HG02943 (cell line): Measurements from ENCODE around the gene GRIK3.
"Not testable (repeated sequence)": the region's sequence is repeated elsewhere in the genome, so short reads cannot be mapped to it uniquely, and the experiment has no call there.

Source experiments
- ATAC-seq: cut with Tn5 transposase; IDR thresholded peaks from one replicate; pipeline ENCODE4 v1.9.1; 2021; ENCODE audit warnings: mild to moderate bottlenecking, low read depth, moderate library complexity; ENCODE audit not compliant: unreplicated experiment

The GRIK3 gene

DNA sequence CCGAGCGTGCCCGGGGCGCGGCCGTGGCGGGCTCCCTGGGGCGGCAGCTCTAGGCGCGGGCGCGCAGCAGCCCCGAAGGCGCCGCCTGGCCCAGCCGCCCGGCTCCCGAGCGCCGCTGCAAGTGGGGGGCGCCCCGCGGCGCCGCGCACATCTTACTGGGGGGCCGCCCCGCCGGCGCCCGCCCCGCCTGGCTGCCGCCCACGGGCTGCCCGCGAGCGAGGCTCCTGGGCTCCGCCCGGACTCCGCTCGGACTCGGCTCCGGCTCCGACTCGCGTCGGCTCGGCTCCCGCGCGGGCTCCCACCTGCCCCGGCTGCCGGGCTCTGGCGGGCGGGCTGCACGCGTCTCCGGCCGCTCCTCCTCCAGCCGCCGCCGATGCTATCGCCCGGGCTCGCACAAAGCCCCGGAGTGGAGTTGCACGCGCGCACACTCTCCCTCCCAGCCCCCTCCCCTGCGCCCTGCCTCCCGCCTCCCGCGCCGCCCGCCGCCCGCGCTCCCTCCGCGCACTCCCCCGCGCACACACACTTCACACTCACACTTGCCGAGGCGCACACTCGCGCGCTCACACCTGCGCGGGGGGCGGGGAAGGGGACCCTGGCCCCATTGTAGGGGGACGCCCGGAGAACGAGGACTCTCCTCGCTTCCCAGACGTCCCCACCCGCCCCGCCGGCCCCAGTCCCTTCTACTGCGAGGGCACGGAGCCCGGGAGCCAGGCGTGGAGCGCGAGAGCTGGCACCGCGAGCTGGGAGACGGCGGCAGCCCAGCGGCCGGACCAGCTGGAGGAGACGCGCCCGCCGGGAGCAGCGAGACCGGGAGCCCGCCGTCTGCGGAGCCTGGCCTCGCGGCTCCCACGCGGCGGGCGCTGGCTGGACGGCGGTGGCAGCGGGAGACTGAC is at the start of gene GRIK3:
Gene GRIK3, minus strand, starts transcription at position 395 of the 893 bp plus-strand sequence. CDS start 407 bp downstream, outside the sequence.
- no peak for ATAC-seq

DNA sequence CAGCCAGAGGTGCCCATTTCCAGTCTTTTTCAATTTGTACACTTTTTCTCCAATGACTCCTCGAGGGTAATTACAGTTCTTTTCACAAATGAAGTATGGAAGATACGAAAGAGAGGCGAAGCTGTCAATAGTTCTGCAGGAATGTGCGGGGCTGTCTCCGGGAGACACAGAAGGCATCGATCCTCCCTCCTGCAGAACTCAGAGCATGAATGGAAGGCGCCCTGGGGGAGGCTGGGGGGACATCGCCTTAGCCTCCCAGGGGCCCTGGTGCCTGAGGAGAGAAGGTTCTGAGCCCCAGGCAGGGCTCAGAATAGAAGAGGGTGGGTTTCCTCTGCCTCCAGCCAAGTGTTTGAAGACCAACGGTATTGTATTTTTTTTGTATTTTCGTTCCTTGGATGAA is 49.7 kb upstream of the GRIK3 start:
- no peak for ATAC-seq

DNA sequence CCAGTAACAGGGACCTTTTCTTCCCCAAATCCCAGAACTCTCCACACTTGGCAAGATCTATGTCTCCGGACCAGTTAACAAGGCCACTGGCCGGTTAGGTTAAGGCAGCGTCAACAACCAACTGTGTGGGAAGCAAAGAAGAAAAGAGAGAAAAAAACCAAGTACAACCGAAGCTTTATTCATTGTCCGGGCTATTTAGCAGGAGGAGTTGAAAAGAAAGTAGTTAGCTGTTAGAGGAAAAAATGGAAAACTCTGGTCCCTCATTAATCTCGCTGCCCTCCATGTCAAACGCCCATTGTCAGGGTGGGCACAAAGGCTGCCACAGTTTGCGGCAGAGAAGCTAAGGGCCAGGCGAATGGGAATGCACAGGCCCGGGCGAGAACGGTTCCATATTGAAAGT is 49.3 kb upstream of the GRIK3 start:
- no peak for ATAC-seq

DNA sequence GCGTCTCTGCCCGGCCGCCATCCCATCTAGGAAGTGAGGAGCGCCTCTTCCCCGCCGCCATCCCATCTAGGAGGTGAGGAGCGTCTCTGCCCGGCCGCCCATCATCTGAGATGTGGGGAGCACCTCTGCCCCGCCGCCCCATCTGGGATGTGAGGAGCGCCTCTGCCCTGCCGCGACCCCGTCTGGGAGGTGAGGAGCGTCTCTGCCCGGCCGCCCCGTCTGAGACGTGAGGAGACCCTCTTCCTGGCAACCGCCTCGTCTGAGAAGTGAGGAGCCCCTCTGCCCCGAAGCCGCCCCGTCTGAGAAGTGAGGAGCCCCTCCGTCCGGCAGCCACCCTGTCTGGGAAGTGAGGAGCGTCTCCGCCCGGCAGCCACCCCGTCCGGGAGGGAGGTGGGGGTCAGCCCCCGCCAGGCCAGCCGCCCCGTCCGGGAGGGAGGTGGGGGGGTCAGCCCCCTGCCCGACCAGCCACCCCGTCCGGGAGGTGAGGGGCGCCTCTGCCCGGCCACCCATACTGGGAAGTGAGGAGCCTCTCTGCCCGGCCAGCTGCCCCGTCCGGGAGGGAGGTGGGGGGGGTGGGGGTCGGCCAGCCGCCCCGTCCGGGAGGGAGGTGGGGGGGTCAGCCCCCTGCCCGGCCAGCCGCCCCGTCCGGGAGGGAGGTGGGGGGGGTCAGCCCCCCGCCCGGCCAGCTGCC is 46.1 kb upstream of the GRIK3 start:
- not testable (repeated sequence) for ATAC-seq

DNA sequence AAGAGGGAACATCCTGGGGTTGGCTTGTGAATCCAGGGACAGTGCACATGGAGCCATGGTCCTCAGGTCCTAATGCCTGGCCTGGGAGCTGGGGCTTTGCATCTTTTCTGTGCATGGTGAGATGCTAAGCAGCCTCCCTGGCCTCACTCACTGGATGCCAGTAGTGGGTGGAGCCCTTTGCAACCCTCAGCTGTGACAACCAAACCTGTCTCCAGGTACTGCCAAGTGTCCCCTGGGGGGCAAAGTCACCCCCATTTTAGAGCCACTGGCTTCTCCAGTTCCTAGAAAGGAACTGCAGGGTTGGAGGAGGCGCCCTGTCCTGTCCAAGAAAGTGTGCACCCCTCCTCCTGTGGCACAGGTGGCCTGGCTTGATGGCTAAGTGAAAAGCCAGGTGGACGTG is 44.6 kb upstream of the GRIK3 start:
- ATAC-seq: no peak

DNA sequence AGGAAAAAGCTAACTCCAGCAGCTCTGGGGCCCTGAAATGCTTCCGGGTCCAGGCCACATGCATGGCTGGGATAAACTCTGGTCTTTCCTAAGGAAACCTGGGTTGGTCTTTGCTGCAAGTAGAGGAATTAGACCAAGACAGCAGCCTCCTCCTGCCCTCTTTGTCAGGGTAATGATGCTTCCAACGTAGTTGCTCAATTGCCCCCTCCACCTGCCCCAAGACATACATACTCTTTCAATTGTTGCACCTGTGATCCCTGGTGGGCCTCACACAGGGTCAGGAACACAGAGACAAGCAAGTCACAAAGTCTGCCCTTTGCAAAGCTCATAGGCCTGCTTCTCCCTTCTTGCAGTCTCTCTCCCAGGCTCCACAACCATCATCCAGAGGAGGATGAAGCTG is 41.9 kb upstream of the GRIK3 start:
- ATAC-seq: no peak

DNA sequence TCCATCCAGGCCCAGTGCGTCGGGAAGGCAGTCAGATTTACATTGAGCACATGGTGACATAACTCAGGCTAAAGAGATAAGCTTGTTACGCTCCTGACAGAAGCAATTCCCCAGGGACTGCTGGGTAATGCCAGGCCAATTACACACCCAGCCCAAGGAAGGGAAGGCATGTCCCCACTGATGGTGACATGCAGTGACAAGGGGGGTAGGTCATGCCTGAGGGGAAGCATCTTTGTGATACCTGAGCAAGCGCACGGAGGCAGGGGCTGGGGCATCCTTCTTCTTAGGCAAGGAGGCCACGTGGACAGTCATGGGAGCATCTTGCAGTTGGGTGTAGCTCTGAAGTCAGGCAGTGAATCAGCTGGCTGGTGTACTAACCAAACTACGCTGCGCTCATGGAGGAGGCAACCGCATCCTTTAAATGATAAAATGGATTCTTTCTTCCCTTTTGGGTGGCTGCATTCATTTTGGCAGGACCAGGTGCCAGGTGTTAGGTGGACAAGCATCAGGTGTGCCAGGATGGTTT is 39.6 kb upstream of the GRIK3 start:
- ATAC-seq: no peak

DNA sequence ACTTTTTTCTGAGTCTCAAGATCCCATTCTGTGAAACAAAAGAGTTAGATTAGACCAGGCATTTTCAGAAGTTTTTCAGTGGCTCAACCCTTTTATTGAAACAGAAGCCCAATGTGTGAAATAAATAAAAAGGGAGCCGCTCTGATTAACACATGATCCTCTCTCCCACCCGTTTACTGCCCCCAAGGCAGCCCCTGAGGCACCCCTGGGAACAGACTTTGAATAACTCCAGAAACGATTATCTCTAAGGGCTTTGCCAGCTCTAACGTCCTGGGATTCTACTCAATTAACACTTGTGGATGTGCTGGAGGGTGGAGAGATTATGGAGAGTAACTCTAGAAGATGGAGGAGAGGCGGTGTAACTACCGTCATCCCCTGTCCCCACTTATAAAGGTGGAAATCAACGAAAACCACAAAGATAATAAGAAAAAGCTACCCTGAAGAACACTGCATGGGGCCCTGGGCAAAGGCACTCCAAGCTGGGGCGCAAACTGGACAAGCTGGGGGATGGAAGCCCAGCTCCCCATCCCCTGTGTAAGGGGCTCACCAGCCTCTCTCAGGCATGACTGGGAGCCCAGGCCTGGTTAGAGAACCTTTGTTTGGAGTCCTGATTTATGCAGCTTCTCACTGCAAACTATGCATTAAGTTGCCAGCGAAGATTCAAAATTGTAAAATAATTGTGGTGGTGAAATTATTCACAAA is 39.0 kb upstream of the GRIK3 start:
- no peak for ATAC-seq

DNA sequence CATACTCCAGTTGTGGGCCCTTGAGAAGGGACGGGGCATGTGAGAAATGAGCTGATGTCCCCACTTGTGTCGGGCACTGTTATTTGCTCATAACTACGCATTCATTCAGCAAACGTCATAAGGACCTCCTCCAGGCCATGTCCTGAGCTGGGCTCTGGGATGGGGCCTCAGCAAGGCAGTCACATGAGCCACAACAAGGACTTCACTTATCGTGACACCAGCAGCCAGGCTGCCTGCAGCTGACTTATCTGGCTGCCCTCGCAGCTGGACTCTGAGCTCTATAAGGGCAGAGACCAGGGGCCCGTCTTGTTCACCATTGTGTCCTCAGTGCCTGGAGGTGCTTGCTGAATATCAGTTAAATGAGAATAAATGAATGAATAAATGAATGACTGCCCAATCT is 37.5 kb upstream of the GRIK3 start:
- ATAC-seq: no peak

DNA sequence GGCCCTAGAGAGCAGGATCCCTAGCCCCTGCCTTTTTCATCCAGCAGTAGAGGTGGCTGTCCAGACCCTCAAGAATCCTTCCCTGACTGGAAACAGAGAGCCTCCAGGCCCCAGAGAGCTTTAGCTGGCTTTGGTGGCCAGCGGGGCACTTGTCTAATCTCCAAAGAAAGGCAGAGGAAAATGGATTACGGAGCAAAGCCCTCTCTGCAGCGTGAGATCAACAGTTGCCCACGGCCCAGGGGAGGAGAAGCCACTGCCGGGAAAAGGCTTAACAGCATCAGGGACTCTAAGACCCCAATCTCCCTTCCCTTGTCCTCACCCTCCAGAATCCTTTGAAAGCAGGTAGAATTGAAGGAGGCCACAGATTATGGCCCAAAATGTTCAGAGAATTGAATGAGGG is 35.8 kb upstream of the GRIK3 start:
- no peak for ATAC-seq

DNA sequence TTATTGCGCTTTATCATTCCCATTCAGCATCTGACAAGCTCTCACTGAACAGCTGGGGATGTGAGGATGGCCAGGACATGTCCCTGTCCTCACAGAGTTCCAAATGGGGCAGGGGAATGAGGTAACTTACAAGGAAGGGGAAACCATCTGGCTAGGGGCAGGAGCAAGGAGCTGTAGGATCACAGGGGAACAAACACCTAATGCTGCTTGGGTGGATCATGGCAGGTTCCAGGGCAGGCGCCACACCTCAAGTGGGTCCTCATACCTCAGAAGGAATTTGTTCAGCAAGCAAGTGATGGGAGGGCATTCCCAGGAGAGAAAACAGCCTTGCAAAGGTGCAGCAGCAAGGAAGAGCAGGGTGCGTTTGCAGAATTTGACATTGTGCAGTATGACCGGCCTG is 35.1 kb upstream of the GRIK3 start:
- no peak for ATAC-seq

DNA sequence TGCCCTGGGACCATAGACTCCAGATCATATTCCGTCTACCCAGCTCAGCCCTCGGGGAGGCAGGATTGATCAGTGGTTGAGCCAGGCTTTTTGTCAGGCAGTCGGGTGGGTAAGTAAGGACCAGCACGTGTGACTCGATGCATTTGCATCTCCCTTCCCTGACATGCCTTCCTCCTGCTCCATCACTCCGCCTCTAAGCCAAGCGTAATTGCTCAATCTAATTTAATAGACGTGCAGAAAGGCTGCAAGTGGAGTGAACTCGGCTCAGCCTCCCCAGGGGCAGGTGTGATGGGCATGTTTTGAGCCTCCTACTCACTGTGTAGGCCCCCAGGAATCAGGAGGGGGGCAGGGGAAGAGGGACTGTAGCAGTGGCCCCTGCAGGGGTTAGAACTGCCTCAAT is 34.6 kb upstream of the GRIK3 start:
- ATAC-seq: no peak

DNA sequence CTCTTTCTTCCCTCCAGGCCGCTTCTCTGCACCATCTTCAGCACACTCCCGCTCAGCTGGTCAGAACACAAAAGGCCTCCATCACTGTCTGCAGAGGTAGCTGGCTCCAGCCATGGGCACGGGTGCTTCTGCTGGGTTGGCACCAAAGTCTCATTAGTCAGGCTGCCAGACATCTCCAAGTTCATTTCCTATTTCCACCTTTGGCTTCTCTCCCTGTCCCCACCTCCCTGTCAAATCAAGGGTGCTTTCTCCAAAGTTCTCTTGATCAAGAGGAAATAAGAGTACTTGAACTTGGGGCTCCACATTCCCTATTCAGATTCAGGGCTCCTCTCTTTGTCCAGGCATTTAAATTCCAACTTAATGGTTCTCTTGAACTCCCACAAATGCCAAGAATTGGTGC is 33.9 kb upstream of the GRIK3 start:
- ATAC-seq: no peak

DNA sequence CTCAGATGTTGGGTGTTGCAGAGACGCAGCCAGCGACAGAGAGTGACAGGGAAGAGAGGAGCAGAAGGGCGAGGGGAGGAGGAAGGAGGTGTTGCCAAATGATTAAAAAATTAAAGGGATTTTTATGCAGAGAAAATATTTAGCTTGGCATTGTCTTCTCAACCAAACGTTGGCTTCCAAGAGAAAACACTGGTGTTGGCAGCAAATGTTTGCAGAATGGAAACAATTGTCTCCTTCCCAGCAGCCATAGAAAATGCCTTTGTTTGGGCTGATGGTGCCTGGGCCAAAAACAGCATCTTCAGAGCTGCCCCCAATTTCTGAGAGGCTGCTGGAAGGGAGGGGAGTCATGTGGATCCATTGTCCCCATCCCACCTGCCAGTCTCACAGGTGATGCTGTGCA is 29.7 kb upstream of the GRIK3 start:
- ATAC-seq: no peak

DNA sequence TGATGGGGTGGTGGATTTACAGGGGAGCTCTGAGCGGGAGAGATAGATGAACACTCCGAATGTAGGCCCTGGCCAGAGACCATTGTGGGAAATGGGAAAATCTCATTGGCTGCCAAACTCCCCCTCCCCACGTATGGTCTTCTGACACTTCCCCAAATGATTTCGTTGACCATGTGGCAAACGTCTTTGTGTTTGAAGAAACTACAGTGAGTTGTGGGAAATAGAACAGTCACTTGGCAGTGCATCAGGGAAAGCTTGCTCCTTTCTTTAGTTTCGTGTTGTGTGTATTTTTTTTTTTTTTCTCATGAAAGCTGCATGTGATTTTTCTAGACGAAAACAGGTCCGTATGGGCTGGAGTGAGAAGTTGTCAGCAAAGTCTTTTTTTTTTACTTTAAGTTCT is 25.0 kb upstream of the GRIK3 start:
- ATAC-seq: no peak

DNA sequence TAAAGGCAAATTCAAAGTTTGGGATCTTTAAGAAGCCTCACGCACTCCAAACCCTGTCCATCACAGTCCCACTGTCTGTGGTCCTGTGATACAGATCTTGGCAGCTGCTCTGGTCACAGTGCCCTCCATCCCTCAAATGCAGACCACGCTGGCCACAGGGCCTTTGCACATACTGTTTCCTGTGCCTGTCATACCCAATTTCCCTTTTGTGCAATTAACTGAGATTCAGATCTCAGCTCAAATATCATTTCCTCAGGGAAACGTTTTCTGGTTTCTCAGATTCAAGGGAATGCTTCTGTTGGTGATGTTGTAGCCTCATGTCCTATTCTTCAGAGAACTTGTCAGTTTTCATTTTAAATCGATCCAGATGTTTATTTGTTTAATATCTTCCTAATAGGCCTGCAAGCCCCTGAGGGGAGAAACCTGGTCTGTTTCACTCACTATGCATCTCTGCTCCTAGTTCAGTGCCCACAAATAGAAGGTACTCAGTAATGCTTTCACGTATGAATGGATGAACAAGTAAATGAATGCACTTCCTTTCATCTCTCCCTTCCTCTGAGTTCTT is 24.2 kb upstream of the GRIK3 start:
- no peak for ATAC-seq

DNA sequence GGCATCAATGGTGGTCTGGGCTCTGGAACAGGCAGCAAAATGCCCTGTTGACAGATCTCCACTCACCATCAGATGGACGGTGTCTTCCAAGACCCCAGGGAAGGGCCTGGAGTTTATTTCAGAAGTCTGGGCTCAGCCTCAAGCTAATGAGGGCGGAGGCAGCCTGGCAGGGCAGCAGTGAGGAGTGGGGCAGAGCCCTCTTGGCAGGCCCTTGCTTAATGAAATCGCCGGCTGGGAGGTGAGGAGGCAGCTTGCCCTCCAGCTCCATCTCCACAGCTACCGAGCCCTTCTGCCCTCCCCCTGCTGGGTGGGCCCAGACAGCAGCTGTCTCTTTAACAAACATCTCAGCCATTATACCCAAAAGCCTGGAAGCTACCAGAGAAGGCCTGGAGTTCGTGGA is 22.0 kb upstream of the GRIK3 start:
- ATAC-seq: no peak

DNA sequence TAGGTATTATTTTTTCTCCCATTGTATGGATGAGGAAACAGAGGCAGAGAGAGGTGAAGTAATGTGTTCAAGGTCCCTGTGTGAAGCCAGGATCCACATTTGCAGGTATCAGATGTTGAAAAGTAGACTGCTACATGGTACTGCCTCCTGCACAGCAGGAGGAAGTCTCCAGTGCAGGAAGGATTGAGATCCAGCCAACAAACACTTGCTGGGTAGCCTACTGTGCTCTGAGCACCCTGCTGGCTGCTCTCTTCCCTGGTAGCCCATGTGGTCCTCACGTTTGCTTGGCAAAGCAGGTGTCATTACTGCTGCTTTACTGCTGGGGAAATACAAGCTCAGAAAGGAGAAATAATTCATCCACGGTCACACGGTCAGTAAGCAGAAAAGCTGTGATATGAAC is 21.3 kb upstream of the GRIK3 start:
- ATAC-seq: no peak

DNA sequence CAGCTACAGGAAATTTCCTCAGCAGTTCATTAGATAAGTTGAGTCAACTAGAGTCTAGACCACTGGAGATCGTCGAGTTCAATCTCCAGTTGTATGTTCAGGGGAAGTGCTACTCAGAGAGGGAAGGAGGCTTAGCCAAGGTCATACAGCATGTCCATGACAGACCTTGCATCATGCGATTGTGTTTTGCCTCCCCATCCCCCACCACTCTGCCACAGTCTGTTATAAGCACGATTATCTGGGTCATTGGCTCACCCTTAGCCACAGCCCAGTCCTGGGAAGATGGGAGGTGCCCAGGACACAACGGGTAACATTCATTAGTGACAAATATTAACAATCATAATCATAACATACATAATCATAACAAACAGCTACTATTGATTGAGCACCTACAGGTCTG is 18.9 kb upstream of the GRIK3 start:
- ATAC-seq: no peak

DNA sequence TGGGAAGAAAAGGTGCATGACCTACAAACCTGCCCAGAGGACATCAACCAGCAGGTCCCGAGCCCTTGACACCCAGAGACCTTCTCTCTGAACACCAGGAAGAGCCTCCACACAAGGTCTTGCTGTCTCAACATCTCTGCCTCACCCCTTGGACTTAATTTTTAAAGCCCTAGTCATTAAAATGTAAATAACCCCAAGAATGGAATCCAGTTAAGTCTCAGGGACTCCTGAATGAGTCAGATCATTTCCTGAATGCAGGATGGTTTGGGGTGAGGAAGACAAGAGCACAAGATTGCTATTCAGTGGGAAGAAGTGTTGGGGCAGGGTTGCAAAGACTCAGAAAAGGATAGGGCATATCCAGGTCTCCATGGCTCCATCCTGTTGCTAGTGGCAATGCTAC is 17.8 kb upstream of the GRIK3 start:
- no peak for ATAC-seq

DNA sequence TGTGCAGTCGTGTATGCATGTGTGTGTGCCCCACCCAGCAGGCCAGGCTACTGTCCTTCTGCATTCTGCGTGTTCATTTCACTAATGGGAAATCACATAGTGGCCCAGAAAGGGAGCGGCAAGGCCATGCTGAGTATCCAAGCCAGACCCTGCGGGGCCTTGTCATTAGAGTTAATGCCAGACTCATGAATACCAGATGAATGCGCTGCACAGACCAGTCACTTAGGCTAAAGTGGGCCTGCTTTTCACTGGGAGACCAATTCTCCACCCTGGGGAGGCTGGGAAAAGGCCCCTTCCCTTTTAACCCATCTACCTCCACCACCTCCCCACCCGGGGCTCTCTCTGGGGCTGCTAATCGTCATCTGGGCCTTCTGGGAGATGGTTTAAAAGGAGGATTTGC is 17.0 kb upstream of the GRIK3 start:
- ATAC-seq: no peak
